HepG2 (cell line): ENCODE data around the gene ZNF584. TPM values are rescaled to one million over a fixed set of nuclear protein-coding genes. Genes with fewer than 3 reads are reported as not detected.

Experiments
- CERS6 ChIP-seq: sonication (generic); formaldehyde crosslinking; IDR thresholded peaks from 2 replicates; pipeline ENCODE4 v1.5.0; 2020; ENCODE audit warnings: missing genetic modification reagents
- DDIT3 ChIP-seq: sonication (generic); formaldehyde crosslinking; IDR thresholded peaks from 2 replicates; pipeline ENCODE4 v1.4.0; 2020; ENCODE audit warnings: mild to moderate bottlenecking, missing genetic modification reagents
- E2F2 ChIP-seq: sonication (generic); formaldehyde crosslinking; IDR thresholded peaks from 2 replicates; pipeline ENCODE4 v1.4.0; 2020; ENCODE audit warnings: missing genetic modification reagents, borderline replicate concordance
- HOXA3 ChIP-seq: sonication (generic); formaldehyde crosslinking; IDR thresholded peaks from 2 replicates; pipeline ENCODE4 v1.5.0; 2020; ENCODE audit warnings: missing genetic modification reagents
- IKZF4 ChIP-seq: sonication (generic); formaldehyde crosslinking; IDR thresholded peaks from 2 replicates; pipeline ENCODE4 v1.5.1; 2020; ENCODE audit warnings: borderline replicate concordance, mild to moderate bottlenecking, low read depth, missing genetic modification reagents; ENCODE audit errors: not compliant biosample characterization
- SSRP1 ChIP-seq: IDR thresholded peaks from 2 replicates; pipeline ENCODE4 v1.6.1; 2016; ENCODE audit warnings: control low read depth
- ZBTB20 ChIP-seq: sonication (generic); formaldehyde crosslinking; IDR thresholded peaks from 2 replicates; pipeline ENCODE4 v1.8.1; 2023; ENCODE audit warnings: missing genetic modification reagents, low read depth, mild to moderate bottlenecking, borderline replicate concordance
- ZBTB33 ChIP-seq: sonication (generic); formaldehyde crosslinking; IDR thresholded peaks from 2 replicates; pipeline ENCODE4 v1.4.0; 2020; ENCODE audit warnings: missing genetic modification reagents
- ZEB1 ChIP-seq: IDR thresholded peaks from 2 replicates; pipeline ENCODE4 v1.6.1; 2012; ENCODE audit warnings: mild to moderate bottlenecking, low read depth, inconsistent platforms; ENCODE audit not compliant: insufficient replicate concordance
- ZIK1 ChIP-seq: sonication (generic); formaldehyde crosslinking; IDR thresholded peaks from 2 replicates; pipeline ENCODE4 v1.5.0; 2020; ENCODE audit warnings: mild to moderate bottlenecking, low read depth, missing genetic modification reagents, borderline replicate concordance
- ZKSCAN8 ChIP-seq: IDR thresholded peaks from 2 replicates; pipeline ENCODE4 v1.6.1; 2016; ENCODE audit warnings: borderline replicate concordance, missing genetic modification reagents, missing compliant biosample characterization
- ZNF224 ChIP-seq: sonication (generic); formaldehyde crosslinking; IDR thresholded peaks from 2 replicates; pipeline ENCODE4 v1.5.0; 2020; ENCODE audit warnings: mild to moderate bottlenecking, missing genetic modification reagents
- ZNF263 ChIP-seq: sonication (generic); formaldehyde crosslinking; IDR thresholded peaks from 2 replicates; pipeline ENCODE4 v1.4.0; 2020; ENCODE audit warnings: missing genetic modification reagents
- ZNF574 ChIP-seq: sonication (generic); formaldehyde crosslinking; IDR thresholded peaks from 2 replicates; pipeline ENCODE4 v1.4.0; 2020; ENCODE audit warnings: missing genetic modification reagents
- ZNF644 ChIP-seq: IDR thresholded peaks from 2 replicates; pipeline ENCODE4 v1.6.1; 2016; ENCODE audit warnings: low read depth
- ZNF704 ChIP-seq: sonication (generic); formaldehyde crosslinking; IDR thresholded peaks from 2 replicates; pipeline ENCODE4 v1.8.1; 2023; ENCODE audit warnings: mild to moderate bottlenecking, inconsistent platforms, moderate library complexity, missing genetic modification reagents, borderline replicate concordance
- ZNF713 ChIP-seq: sonication (generic); formaldehyde crosslinking; IDR thresholded peaks from 2 replicates; pipeline ENCODE4 v1.4.0; 2020; ENCODE audit warnings: mild to moderate bottlenecking, missing genetic modification reagents
- ZNF773 ChIP-seq: sonication (generic); formaldehyde crosslinking; IDR thresholded peaks from 2 replicates; pipeline ENCODE4 v1.4.0; 2020; ENCODE audit warnings: missing genetic modification reagents, borderline replicate concordance
- ZSCAN29 ChIP-seq: sonication (generic); formaldehyde crosslinking; conservative IDR thresholded peaks from 2 replicates; pipeline ENCODE4 v1.4.0; 2020; ENCODE audit warnings: mild to moderate bottlenecking, missing genetic modification reagents
- polyA plus RNA-seq, 8 experiments: library from polyadenylated mRNA; depleted of rRNA in 3 of 8; stranded (reverse) in 7 of 8; unstranded in 1 of 8; fragments of >200 nt; fragmentation: Illumina TruSeq in 4 of 8; extraction: Trizol in 4 of 8; gene quantifications; 2 replicates each; pipeline versions ENCODE4 v1.2.1 to v1.2.3, GENCODE V29; 2011 to 2016; ENCODE audit warnings: low read depth in 4 of 8, missing spikeins in 1 of 8, mixed read lengths in 1 of 8; ENCODE audit not compliant: insufficient read depth in 1 of 8
- total RNA-seq, 5 experiments: library from RNA; depleted of rRNA; stranded (reverse); fragments of >200 nt; fragmentation: Illumina TruSeq; extraction: Trizol; gene quantifications; 2 replicates each; pipeline ENCODE4 v1.2.3, GENCODE V29; 2016; ENCODE audit warnings: low read depth in 1 of 5

Gene ZNF584
- total and polyA plus RNA-seq, 2 of the 13 experiments (the other 11 are each of a cell fraction or from before 2014, with no cell fraction given): 2.4 to 7.0 TPM

GRCh38 chr19:58387338-58388174, 20.9 kb upstream of the ZNF584 start (continued):
- TF ChIP-seq E2F2 (no peak), ZKSCAN8 (CRISPR knock-in tag) (0 out of 2 replicates have a peak, but pooled peaks have one; percentile 1), ZNF574 (no peak), DDIT3 (CRISPR knock-in tag) (no peak), ZNF713 (CRISPR knock-in tag) (no peak), IKZF4 (CRISPR knock-in tag) (no peak), CERS6 (CRISPR knock-in tag) (no peak), ZNF644 (CRISPR knock-in tag) (no peak), HOXA3 (no peak), ZBTB33 (CRISPR knock-in tag) (no peak), ZEB1 (no peak), SSRP1 (CRISPR knock-in tag) (no peak), ZNF704 (CRISPR knock-in tag) (no peak), ZNF263 (CRISPR knock-in tag) (no peak), ZSCAN29 (CRISPR knock-in tag) (no peak), ZIK1 (CRISPR knock-in tag) (no peak), ZBTB20 (CRISPR knock-in tag) (no peak), ZNF773 (CRISPR knock-in tag) (no peak), ZNF224 (CRISPR knock-in tag) (no peak)
